ENCODE measurements around the gene ABCG1.

The ABCG1 gene

DNA sequence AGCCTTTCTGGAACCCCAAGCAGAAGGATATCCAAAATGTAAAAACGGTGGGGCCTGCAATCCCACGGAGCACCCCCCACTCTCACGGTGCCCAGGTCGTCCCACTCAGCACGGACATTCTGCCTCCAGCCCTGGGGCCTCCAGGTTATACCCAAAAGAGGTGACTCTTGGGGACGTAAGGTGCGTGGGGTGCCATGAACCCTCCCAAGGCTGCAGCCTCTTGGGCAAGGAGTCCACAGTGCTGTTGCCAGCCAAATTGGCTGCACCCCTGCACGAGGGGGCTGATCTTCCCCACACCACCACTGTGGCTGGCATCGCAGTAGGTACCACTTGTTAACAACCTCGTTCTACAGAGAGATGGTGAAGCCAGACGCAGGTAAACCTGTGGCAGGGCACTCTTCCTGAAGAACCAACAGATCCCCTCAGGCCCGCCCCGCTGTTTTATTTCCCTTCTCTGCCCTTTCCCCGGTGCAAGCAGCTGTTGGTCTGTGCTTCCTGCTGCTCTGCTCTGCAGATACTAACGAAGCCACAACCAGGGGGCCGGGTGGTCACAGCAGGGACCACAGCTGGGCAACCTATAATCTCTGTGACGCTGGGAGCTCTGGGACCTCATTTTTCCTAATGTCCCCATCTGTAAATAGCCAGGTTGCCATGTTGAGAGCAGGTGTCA is 87.6 kb downstream of the ABCG1 start:
- TF ChIP-seq, protein P1, sequence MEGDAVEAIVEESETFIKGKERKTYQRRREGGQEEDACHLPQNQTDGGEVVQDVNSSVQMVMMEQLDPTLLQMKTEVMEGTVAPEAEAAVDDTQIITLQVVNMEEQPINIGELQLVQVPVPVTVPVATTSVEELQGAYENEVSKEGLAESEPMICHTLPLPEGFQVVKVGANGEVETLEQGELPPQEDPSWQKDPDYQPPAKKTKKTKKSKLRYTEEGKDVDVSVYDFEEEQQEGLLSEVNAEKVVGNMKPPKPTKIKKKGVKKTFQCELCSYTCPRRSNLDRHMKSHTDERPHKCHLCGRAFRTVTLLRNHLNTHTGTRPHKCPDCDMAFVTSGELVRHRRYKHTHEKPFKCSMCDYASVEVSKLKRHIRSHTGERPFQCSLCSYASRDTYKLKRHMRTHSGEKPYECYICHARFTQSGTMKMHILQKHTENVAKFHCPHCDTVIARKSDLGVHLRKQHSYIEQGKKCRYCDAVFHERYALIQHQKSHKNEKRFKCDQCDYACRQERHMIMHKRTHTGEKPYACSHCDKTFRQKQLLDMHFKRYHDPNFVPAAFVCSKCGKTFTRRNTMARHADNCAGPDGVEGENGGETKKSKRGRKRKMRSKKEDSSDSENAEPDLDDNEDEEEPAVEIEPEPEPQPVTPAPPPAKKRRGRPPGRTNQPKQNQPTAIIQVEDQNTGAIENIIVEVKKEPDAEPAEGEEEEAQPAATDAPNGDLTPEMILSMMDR (IDR thresholded peaks at IDR 0.05; ENCODE audit: extremely low read depth, missing control alignments) = no peak
- no peak for DNase-seq (ENCODE audit: low spot score)

DNA sequence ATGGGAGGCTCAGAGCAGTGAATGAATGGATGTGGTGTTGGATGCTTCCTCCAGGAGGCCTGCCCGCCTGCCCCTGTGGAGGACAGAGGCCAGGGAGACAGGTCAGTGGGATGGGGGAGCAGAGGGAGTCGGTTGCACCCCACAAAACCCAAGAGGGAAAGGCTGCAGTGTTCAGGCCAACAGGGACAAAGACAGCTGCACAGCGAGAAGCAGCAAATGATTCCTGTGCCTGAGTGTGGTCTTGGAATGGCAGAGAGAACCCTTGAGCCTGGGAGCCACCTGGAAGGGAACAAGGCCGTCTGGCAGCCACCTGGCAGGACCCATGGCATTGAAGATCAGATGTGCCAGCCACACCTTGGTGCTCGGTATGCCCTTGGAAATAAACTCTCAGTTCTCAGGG is 88.2 kb downstream of the ABCG1 start:
- TF ChIP-seq, protein P1 (IDR thresholded peaks at IDR 0.05; ENCODE audit: extremely low read depth, missing control alignments) = no peak
- no peak for DNase-seq (ENCODE audit: low spot score)

DNA sequence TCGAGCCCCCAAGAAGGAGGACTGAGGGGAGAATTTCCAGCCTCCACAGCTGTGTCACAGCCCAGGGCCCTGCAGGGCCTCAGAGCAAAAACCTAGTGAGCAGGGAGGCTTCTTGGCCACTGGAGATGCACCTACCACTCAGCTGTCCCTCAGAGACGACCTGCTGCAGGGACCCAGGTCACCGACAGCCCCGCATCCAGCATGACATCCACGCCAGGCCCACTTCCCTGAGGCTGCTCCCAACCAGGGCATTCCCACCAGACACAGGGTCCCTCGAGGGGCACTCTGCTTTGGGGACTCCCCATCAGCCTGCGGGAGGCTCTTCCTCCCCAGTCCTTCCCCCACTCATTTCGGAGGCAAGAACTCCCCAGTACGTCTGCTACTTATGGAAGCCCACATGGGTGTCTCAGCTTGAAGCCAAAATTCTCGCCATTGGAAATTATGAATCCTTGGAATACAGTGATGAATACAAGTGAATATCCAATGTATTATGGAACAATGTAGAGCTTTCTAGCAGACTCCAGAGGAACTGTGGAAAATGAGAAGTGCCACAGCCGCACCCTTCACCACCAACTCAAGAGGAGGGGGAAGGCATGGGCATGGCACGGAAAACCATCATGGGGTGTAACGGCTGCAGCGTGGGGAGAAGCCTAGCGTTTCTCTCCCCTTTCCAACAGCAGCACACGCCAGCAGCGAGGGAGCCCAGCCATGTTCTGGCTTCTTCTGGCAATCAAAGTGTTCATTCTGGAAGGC is 89.4 kb downstream of the ABCG1 start:
- no peak for DNase-seq (ENCODE audit: low spot score)
- TF ChIP-seq, protein P1 (IDR thresholded peaks at IDR 0.05; ENCODE audit: extremely low read depth, missing control alignments) = no peak

DNA sequence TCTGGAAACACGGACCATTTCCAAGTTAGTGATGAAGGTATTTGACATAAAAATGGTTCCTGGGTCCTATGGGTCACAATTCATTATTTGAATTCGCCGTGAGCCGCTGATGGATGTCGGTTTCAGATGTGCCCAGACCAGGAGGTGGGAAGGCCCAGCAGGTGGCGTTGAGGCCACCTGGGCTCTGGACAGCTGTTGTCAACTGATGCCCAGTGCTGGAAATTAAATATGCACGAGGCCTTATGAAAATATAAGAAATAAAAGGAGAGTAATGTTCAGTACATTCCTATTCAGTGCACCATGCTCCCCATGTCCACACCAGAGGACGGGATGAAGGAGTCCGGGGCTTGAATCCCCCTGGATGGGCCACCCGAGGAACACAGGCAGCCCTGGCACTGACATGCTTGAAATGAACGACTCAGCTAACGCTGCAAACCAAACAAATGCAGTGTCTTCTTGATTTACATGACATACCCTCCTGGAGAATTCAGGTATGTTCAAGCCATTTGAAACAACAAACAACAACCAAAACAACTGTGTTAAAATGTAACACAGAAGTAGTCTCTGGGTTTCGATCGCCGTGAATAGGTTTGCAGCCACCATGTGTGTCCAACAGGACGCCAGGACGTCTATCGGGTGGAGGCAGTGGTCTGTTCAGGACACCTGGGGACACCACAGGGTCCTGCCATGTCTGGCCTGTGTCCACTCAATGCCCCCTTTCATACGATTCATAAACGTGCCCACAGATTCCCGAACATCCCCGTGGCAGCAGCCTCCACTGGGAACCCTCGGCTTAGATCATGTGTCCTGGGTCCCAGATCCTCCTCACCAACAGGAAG is 90.2 kb downstream of the ABCG1 start:
- DNase-seq (ENCODE audit: low spot score) = peak; percentile 26
- TF ChIP-seq, protein P1 (IDR thresholded peaks at IDR 0.05; ENCODE audit: extremely low read depth, missing control alignments) = no peak

DNA sequence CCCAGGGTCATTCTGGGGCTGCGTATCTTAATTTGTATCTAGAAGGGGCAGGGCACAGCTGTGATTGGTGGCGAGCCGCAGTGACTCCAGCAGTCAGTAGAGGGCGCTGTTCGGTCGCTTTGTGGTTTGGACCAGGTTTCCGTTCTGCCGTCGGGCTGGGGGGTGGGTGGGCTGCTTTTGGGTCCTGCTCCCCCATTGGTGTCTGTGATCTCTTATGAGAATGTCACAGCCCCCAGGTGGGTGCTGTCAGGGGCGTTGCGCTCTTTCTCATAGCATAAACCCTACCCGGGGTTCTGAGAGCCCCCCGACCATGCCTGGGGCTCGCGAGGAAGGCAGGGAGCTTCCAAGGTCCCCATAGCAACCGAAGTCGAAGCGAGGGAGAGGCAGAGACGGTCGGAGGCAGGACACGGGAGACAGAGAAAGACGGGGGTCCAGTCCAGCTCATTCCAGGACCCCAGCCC is 90.8 kb downstream of the ABCG1 start:
- TF ChIP-seq, protein P1 (IDR thresholded peaks at IDR 0.05; ENCODE audit: extremely low read depth, missing control alignments) = peak; percentile 87
- peak; percentile 87 for DNase-seq (ENCODE audit: low spot score)

DNA sequence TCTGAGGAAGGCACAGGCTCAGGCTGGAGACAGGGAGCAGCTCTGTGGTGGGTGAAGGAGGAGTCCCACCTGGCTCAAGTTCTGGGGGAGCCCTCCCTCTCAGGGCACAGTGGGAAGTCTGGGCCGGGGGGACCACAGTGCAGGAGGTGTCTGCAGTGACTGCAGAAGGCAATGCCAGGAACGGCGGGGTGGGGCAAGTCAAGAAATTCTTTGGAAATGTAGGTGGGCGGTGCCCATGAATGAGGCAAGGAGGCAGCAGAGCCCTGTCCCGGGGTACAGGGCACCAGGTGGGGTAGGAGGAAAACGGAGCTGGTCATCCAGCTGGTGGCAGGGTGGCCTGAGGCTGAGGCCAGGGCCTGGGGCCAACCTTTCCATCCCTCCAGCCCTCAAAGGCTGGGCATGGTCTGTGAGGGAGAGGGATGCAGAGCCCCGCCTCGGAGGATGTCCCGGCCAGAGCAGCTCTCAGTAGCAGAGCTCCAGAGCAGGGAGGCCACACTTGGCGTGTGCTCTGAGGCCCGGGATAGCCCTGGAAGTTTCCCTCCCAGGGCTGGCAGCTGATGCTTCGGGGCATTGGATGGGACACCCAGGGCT is 91.6 kb downstream of the ABCG1 start:
- no peak for DNase-seq (ENCODE audit: low spot score)

More for the DNA sequence above, 91.6 kb downstream of the ABCG1 start:
- TF ChIP-seq, protein P1 (IDR thresholded peaks at IDR 0.05; ENCODE audit: extremely low read depth, missing control alignments) = no peak
